HCT116 (cell line): ENCODE results near the gene PLEKHG5. TPM values are rescaled to one million over a fixed set of nuclear protein-coding genes. Genes with fewer than 3 reads are reported as not detected.

Experiments used
- ATAC-seq: fragments of 200-7000 bp; cut with Tn5 transposase; 2 replicates; pipeline ENCODE4 v1.9.1; 2020; ENCODE audit warnings: mild to moderate bottlenecking, moderate library complexity
- BruUV-seq: library from RNA; stranded (reverse); fragments of 400-500 nt; replicated peaks from 2 replicates; lab custom pipeline; 2021; lab: Mats Ljungman, UMichigan
- CTCF ChIA-PET: fragments of 300-600 bp; sonication (Branson Sonifier 250); formaldehyde crosslinking; loops from one replicate; lab custom pipeline; 2021; ENCODE audit warnings: antibody characterized with exemption; lab: Charles Lee
- POLR2A ChIA-PET: fragments of 300-600, 350-600 bp; sonication (Branson Sonifier 250); formaldehyde crosslinking; loops from one replicate; lab custom pipeline; 2021; ENCODE audit warnings: antibody characterized with exemption; lab: Charles Lee
- RAD21 ChIA-PET, 2 experiments: fragments of 300-600 bp; sonication (Branson Sonifier 250); formaldehyde crosslinking; loops; one replicate each; lab custom pipeline; 2023; ENCODE audit warnings: low total read pairs in 2 of 2; ENCODE audit not compliant: uncharacterized antibody in 2 of 2, unreplicated experiment in 2 of 2, low non-redundant PET in 1 of 2; lab: Charles Lee
- DNase-seq: peaks from one replicate; pipeline ENCODE4 v3.0.0-alpha.2; 2010; ENCODE audit warnings: low read depth, low spot score
- H2AFZ ChIP-seq: fragments of 200-600 bp; shearing (Covaris generic), sonication (generic); 2 replicates; pipeline ENCODE4 v1.6.1; 2017; ENCODE audit warnings: low read depth, mixed run types, mixed read lengths, antibody characterized with exemption, low read length; ENCODE audit not compliant: poor library complexity, severe bottlenecking
- H3K27ac ChIP-seq: 2 replicates; pipeline ENCODE4 v1.5.1; 2012; ENCODE audit warnings: low read depth, low read length
- H3K27me3 ChIP-seq: fragments of 200-600 bp; sonication (generic); 2 replicates; pipeline ENCODE4 v1.6.1; 2016; ENCODE audit warnings: mixed run types, low read length, mixed read lengths; ENCODE audit not compliant: insufficient read depth
- H3K36me3 ChIP-seq, 2 experiments: fragments of 200-500 bp in 1 of 2; fragments of 200-600 bp in 1 of 2; sonication (Bioruptor generic) in 1 of 2; sonication (generic) in 1 of 2; 2 replicates each; pipeline versions ENCODE4 v1.5.1 to v1.6.1; 2014 to 2016; ENCODE audit warnings: low read length in 2 of 2, inconsistent platforms in 1 of 2, mixed read lengths in 1 of 2, mixed run types in 1 of 2; ENCODE audit not compliant: insufficient read depth in 2 of 2, control insufficient read depth in 1 of 2
- H3K4me1 ChIP-seq, 2 experiments: fragments of 200-600 bp in 1 of 2; sonication (generic) in 1 of 2; 2 replicates each; pipeline versions ENCODE4 v1.5.1 to v1.6.1; 2012 to 2017; ENCODE audit warnings: low read length in 2 of 2, inconsistent platforms in 1 of 2, mild to moderate bottlenecking in 1 of 2, mixed read lengths in 1 of 2, mixed run types in 1 of 2, moderate library complexity in 1 of 2; ENCODE audit not compliant: insufficient read depth in 2 of 2, control insufficient read depth in 1 of 2
- H3K4me2 ChIP-seq: fragments of 200-600 bp; sonication (generic); 2 replicates; pipeline ENCODE4 v1.6.1; 2017; ENCODE audit warnings: mixed run types, low read length, mixed read lengths
- H3K4me3 ChIP-seq, 2 experiments: fragments of 200-600 bp in 1 of 2; sonication (generic) in 1 of 2; replicated peaks in 1 of 2; 2 replicates each; pipeline ENCODE4 v1.5.1; 2011 to 2016; ENCODE audit warnings: low read length in 2 of 2, control low read depth in 1 of 2, low read depth in 1 of 2, mild to moderate bottlenecking in 1 of 2, mixed read lengths in 1 of 2, mixed run types in 1 of 2
- H3K79me2 ChIP-seq: fragments of 200-600 bp; sonication (generic); 2 replicates; pipeline ENCODE4 v1.6.1; 2017; ENCODE audit warnings: mild to moderate bottlenecking, mixed run types, low read length, moderate library complexity, mixed read lengths; ENCODE audit not compliant: insufficient read depth
- H3K9ac ChIP-seq: fragments of 200-600 bp; sonication (generic); 2 replicates; pipeline ENCODE4 v1.6.1; 2016; ENCODE audit warnings: low read length, mixed read lengths
- H3K9me2 ChIP-seq: fragments of 200-600 bp; sonication (generic), shearing (Covaris generic); 2 replicates; pipeline ENCODE4 v1.6.1; 2017; ENCODE audit warnings: mixed run types, mild to moderate bottlenecking, moderate library complexity; ENCODE audit not compliant: insufficient read depth
- H3K9me3 ChIP-seq, 2 experiments: fragments of 200-500 bp in 1 of 2; fragments of 200-600 bp in 1 of 2; sonication (Bioruptor generic) in 1 of 2; sonication (generic) in 1 of 2; 2 replicates each; pipeline ENCODE4 v1.6.1; 2014 to 2017; ENCODE audit warnings: low read length in 2 of 2, mixed read lengths in 2 of 2, inconsistent platforms in 1 of 2, low read depth in 1 of 2, mild to moderate bottlenecking in 1 of 2, mixed run types in 1 of 2, moderate library complexity in 1 of 2; ENCODE audit not compliant: control insufficient read depth in 1 of 2, insufficient read depth in 1 of 2
- H4K20me1 ChIP-seq: fragments of 200-600 bp; sonication (generic), shearing (Covaris generic); 2 replicates; pipeline ENCODE4 v1.6.1; 2017; ENCODE audit warnings: mixed run types, mild to moderate bottlenecking, moderate library complexity; ENCODE audit not compliant: insufficient read depth
- CBX3 ChIP-seq: IDR thresholded peaks from 2 replicates; pipeline ENCODE4 v1.6.1; 2012; ENCODE audit warnings: low read depth
- POLR2A ChIP-seq: IDR thresholded peaks from 2 replicates; pipeline ENCODE4 v1.7.0; 2011; ENCODE audit warnings: borderline replicate concordance; ENCODE audit not compliant: insufficient read depth, insufficient read length; ENCODE audit errors: extremely low read depth
- POLR2AphosphoS5 ChIP-seq: IDR thresholded peaks from 2 replicates; pipeline ENCODE4 v1.6.1; 2011; ENCODE audit warnings: mild to moderate bottlenecking, low read depth, low read length, moderate library complexity
- YY1 ChIP-seq: IDR thresholded peaks from 2 replicates; pipeline ENCODE4 v1.6.1; 2011; ENCODE audit warnings: low read length, low read depth, moderate library complexity, mild to moderate bottlenecking; ENCODE audit not compliant: insufficient replicate concordance; ENCODE audit errors: extremely low read depth
- intact Hi-C: fragments of 100-400 bp; cut with micrococcal nuclease; formaldehyde crosslinking; loops from 2 replicates; pipeline ENCODE4 v1.10.0; 2022
- total RNA-seq: library from RNA; stranded (reverse); gene quantifications from one replicate; pipeline ENCODE4 v1.2.1, GENCODE V29; 2021; ENCODE audit not compliant: unreplicated experiment
- TF ChIP-seq, protein P1 (sequence below), 3 experiments: fragments of 200-600 bp in 1 of 3; sonication (generic) in 1 of 3; IDR thresholded peaks in 2 of 3; conservative IDR thresholded peaks in 1 of 3; 2 replicates each; pipeline ENCODE4 v1.5.1; 2012 to 2017; ENCODE audit warnings: low read depth in 2 of 3, low read length in 2 of 3, antibody characterized with exemption in 1 of 3, borderline replicate concordance in 1 of 3, control low read depth in 1 of 3, mild to moderate bottlenecking in 1 of 3, mixed read lengths in 1 of 3, mixed run types in 1 of 3, moderate library complexity in 1 of 3; ENCODE audit not compliant: insufficient read depth in 1 of 3
- TF ChIP-seq, protein P2 (sequence below): IDR thresholded peaks from 2 replicates; pipeline ENCODE4 v1.6.1; 2011; ENCODE audit warnings: mild to moderate bottlenecking, low read length, moderate library complexity; ENCODE audit not compliant: insufficient replicate concordance; ENCODE audit errors: extremely low read depth

The PLEKHG5 gene
- total RNA-seq, 1 experiment from 2014 or later = 33.0 TPM

DNA sequence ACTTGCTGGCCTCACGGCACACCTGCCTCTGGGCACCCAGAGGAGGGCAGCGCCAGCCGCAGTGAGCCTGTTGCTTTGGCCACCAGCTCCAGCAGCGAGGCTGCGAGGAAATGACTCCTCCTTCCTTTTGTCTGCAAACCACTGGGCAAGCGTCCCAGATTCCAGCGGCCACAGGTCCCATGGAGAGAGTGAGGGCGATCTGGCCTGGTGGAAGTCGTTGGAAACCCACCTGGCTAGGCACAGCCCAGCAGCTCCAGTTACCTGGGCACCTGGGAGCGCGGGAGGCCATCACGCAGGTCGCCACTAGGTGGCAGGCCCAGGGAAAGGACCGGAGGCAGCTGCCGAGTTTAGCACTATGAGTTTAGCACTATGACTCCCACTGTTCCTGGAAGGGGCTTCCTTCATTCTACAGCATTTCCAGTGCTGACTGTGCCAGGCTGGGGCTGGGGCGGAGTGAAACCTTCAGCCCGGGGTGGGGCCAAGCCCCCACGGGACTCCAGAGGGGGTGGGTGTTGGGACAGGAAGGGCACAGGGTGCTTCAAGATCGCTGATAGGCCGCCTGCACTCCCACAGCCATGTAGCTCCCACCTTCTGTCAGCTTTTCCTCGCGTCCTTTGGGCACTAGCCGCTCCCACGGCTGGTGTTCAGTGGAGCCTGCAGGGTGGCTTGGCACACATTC, 68.0 kb downstream of the PLEKHG5 start:
- DNase-seq = peak; percentile 80
- TF ChIP-seq, protein P1, sequence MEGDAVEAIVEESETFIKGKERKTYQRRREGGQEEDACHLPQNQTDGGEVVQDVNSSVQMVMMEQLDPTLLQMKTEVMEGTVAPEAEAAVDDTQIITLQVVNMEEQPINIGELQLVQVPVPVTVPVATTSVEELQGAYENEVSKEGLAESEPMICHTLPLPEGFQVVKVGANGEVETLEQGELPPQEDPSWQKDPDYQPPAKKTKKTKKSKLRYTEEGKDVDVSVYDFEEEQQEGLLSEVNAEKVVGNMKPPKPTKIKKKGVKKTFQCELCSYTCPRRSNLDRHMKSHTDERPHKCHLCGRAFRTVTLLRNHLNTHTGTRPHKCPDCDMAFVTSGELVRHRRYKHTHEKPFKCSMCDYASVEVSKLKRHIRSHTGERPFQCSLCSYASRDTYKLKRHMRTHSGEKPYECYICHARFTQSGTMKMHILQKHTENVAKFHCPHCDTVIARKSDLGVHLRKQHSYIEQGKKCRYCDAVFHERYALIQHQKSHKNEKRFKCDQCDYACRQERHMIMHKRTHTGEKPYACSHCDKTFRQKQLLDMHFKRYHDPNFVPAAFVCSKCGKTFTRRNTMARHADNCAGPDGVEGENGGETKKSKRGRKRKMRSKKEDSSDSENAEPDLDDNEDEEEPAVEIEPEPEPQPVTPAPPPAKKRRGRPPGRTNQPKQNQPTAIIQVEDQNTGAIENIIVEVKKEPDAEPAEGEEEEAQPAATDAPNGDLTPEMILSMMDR (IDR thresholded peaks at IDR 0.05 in 2 of 3, conservative IDR thresholded peaks at IDR 0.05 in 1 of 3; ENCODE audit: borderline replicate concordance in 1 of 3, insufficient read depth in 1 of 3, low read depth in 2 of 3, low read length in 2 of 3) = peak in 2 of 3 experiments; percentile 90 to 95; a peak in 4 of 6 replicates
- peak; percentile 40; the same call in 1 of the 2 replicates for TF ChIP-seq POLR2AphosphoS5
- TF ChIP-seq CBX3 = no peak
- TF ChIP-seq, protein P2, sequence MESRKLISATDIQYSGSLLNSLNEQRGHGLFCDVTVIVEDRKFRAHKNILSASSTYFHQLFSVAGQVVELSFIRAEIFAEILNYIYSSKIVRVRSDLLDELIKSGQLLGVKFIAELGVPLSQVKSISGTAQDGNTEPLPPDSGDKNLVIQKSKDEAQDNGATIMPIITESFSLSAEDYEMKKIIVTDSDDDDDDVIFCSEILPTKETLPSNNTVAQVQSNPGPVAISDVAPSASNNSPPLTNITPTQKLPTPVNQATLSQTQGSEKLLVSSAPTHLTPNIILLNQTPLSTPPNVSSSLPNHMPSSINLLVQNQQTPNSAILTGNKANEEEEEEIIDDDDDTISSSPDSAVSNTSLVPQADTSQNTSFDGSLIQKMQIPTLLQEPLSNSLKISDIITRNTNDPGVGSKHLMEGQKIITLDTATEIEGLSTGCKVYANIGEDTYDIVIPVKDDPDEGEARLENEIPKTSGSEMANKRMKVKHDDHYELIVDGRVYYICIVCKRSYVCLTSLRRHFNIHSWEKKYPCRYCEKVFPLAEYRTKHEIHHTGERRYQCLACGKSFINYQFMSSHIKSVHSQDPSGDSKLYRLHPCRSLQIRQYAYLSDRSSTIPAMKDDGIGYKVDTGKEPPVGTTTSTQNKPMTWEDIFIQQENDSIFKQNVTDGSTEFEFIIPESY = peak; percentile 46
- TF ChIP-seq POLR2A = no peak
- peak; percentile 54 for TF ChIP-seq YY1
- TF ChIP-seq, all 23 proteins: peak for 4
- Histone ChIP-seq H3K27me3 (no peaks in the 10 kb centered on the region), H3K9me3 (no peaks in the 10 kb centered on the region), H4K20me1 (no peaks in the 10 kb centered on the region), H3K27ac (peak overlapping the region; percentile 37), H3K4me1 (peaks cover 65 to 89% of the 10 kb centered on the region in 2 experiments), H3K79me2 (peaks cover 11% of the 10 kb centered on the region; the same call in 1 of the 2 replicates), H3K9me2 (no peaks in the 10 kb centered on the region), H3K36me3 (no peaks in the 10 kb centered on the region), H3K4me3 (peak overlapping the region; percentile 62 to 76), H3K4me2 (peak overlapping the region; percentile 83), H2AFZ (peak overlapping the region; percentile 3), H3K9ac (peak overlapping the region; percentile 73)
- RAD21 ChIA-PET = interaction anchor here (1.4 to 1.6 kb wide), 3 partner anchors 14 to 17 kb away, joined by 4 to 11 read pairs (median 9); no protein-coding TSS in a partner anchor
- peak; percentile 50 for ATAC-seq
- CTCF ChIA-PET = interaction anchor here (0.6 to 3.5 kb wide), 29 partner anchors 9 to 223 kb away, joined by 3 to 105 read pairs (median 5); partner anchors contain the start of genes ACOT7, ICMT, PLEKHG5 and RNF207
- intact Hi-C loops = loop anchor here (1.0 kb wide), 1 partner anchor 15 kb away; no protein-coding TSS in a partner anchor
- POLR2A ChIA-PET = interaction anchor here (0.6 to 2.2 kb wide), 7 partner anchors 9 to 1490 kb away, joined by 3 to 13 read pairs (median 6); partner anchors contain the start of genes ACOT7 and PLEKHG5
- BruUV-seq = no TSS peak
